Effector CD4-positive, alpha-beta T cell (primary cell): ENCODE results near the gene RANBP1.

Source experiments
- DNase-seq: peaks from one replicate; pipeline ENCODE4 v3.0.0-alpha.2; 2020

Gene RANBP1

DNA sequence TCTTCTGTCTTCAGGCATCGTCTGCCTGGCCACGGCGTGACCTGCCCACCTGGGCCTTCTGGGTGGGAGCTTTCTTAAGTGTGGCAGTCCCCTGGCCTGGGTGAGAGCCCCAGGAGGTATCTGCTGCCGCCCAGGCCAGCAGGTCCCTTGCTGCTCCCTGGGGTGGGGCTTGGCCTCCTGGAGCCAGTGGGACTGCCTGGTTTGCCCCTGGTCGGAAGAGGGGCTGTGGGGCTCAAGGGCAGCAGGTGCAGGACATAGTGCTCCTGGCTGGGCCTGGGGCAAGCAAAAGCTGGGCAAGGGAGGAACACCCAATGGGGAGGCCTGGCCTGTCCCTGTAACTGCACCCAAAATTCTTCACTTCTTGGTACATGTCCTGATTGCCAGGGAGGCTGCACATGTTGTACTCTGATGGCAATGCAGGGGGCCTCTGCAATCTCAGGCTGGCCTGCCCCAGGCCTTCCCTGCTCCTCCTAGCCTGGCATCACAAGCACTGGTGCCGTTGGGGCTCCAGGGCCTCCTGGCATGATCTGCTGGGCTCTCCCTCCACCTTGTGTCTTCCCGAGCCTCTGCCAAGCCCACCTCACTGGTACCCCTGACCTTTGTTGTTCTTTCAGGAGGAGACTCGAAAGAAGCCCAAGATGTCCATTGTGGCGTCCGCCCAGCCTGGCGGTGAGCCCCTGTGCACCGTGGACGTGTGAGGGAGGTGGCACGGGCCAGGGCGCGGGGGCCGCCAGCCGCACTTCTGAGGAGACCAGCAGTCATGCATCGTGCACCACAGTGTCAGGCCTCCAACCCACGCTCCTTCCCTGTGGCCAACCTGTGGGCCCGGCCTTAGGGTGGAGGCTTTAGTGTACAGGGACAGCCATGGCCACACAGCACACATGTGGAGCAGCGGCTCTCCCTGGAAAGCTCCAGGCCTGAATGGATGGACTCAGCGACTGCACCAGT, 6.2 kb upstream of the RANBP1 start:
- no peak for DNase-seq

DNA sequence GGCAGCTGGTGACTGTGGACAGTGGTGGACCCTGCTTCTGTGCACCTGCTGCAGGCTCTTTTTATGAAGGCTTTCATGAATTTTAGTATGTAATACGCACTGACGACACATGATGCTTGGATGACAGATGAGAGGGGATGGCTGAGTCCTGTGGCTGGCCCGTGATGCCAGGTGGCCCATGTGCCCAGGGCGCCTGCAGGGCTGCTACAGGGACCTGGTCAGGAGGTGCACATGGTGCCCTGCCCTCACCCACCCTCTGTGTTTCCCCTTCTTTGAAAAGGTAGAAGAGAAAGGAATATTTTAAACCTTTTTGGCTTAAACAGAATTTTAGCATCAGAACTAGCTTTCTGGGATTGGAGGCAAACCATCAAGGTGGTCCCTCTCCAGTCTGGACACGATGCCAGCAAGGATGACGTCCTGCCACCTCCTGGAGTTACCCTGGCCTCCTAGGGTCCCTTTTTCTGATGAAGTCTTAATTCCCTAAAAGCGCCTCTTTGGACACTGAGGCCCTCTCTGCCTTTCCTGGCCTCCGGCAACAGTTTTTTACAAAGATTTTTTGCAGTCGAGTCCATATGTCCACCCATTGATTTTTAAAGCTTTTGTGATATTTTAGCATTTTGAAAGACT, 5.4 kb upstream of the RANBP1 start:
- DNase-seq, result no peak

GRCh38 chr22:20111045-20111688, 4.7 kb upstream of the RANBP1 start:
- no peak for DNase-seq

DNA sequence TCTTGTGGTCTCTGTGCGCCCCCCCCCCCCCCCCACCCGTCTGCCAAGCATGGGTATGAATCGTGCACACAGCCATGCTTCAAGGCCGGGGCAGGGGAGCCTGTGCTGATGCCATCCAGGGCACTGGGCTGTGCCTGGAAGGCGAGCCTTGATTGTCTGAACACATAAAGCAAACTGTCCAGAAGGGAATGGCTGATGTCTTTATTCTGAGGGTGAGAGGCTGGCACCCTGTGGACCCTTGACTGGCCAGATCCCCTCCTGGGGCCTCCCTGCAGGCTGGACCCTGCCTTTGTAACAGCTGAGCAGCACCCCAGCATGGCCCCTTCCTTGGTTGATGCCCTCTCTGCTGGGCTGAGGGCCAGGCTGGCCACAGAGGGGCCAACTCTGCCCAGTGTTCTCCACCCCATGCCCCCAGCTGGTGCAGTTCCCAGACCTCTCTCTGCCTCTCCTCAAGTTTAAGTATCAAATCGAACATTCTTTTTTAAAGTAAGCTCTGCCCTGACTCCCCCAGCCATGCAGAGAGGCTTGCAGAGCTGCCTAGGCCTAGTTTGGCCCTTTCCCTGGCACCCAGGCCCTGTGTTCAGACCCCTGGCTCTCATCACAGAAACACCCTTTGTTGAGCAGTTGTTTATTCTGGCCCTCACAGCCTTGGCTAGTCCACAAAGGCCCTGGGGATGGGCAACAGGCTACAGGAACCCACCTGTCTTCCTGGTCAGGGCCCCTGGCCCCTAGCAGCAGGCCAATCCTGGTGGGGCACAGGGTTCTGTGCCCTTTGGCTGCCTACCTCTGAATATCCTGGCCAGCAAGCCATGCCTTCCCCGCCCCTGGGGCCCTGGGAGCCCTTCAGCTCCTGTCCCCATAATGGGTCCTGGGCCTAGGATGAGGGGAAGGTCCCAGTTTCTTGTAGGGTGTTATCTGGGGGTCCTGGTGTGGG, 3.9 kb upstream of the RANBP1 start:
- no peak for DNase-seq

DNA sequence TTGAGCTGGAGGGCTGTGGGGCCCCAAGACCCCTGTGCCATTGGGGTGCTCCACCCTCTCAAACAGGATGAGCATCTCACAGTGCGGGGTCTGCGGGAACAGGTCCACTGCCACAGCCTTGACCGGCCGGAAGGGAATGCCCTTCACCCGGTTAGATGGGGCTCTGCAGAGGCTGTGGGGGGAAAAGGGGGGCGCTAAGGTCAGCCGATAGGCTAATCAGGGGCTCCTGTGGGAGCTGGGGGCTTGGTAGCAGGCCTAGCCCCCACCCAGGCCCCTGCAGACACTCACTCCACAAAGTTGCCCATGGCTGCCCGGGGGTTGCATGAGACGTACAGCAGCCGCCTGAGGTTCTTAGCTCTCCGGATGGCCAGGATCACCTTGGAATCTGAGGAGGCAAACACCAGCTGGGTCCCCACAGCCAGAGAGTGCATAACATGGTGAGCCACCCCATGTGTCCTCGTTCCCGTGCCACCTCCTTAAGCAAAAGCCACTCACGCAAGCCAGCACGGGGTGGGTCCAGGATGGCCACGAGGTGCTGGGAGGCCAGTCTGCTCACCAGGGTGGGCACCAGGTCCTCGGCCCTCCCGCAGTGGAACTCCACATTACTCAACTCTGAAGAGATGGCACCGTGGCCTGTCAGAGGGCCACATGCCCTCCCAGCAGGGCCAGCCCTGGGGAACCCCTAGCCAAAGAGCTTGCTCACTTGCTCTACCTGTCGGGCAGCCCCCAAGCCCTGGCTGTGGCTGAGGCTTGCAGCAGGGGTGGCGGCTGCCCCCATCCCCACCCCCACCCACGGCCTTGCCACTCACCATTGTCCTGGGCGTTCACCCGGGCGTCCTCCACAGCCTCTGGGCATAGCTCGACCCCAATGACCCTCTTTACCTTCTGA, 3.0 kb upstream of the RANBP1 start:
- no peak for DNase-seq

DNA sequence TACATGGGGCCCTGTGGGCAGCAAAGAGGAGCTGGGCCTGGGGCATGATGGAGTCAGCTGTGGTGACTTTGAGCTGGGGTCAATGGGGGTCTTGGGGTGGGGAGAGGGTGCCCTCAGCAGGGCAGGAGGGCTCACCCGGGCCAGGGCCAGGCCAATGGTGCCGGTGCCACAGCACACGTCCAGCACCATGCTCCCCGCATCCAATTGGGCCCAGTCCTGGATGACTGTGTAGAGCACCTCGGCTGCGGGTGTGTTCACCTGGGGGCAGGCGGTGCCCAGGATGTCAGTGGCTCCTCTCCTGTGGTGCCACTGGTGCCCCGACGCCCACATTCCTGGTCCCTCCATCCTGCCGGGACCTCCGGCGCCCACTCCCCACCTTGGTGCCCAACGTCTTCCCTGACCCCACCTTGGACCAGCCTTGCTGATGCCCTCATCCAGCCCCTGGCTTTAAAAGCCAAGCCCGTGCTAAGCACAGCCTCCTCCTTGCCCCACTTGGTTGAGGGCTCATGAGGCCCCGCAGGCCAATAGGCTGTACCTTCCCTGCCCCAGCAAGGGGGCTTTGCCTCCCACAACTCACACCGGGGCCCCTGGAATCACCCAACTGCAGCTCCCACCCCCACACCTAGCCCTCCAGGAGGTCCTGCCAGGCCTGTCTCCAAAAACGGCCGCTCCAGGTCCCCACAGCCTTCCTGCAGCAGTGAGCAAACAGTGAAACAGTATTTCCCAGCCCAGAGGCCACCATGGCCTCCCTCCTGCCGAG, 2.2 kb upstream of the RANBP1 start:
- DNase-seq, result no peak

DNA sequence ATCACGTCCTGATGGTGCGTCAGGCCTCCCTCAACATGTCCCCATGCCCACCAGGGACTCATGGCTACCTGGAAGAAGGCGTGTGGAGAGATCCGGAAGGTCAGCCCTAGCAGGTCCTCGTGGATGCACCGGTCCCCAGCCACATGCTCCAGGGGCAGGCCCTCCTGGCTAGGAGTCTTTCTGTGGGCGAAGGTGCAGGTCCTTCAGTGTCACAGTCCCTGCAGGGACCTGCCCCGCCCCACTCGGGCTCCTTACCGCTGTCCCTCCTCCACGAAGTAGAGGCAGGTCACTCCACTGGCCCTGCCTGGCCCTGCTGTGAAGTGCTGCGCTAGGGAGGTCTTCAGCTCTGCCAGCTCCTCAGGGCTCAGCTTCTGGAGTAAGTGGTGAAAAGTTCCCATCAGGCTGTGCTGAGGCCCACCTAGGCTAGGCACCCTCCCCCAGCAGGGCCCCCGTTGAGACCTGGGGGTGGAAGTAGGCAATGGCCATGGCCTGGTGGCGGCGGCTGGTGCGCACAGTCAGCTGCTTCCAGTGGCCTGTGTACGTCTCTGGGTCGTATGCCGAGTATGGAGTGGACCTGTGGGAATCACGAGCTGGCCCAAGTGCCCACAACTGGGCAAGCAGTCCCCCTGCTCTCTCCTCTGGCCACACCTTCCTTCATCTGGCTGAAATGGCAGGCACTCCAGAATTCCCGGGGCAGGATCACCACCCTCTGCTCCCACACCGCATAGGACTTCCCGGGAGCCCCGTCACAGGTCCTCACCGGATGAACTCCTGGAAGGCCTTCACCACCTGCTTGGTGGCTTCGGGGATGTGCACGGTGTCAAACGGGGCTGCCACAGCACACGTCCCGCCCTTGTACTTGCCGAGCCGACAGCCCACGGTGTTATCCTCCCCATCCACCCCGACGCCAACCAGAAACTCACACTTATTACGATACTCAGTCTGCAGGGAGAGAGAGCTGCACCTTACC, 1.1 kb upstream of the RANBP1 start:
- DNase-seq, result no peak

DNA sequence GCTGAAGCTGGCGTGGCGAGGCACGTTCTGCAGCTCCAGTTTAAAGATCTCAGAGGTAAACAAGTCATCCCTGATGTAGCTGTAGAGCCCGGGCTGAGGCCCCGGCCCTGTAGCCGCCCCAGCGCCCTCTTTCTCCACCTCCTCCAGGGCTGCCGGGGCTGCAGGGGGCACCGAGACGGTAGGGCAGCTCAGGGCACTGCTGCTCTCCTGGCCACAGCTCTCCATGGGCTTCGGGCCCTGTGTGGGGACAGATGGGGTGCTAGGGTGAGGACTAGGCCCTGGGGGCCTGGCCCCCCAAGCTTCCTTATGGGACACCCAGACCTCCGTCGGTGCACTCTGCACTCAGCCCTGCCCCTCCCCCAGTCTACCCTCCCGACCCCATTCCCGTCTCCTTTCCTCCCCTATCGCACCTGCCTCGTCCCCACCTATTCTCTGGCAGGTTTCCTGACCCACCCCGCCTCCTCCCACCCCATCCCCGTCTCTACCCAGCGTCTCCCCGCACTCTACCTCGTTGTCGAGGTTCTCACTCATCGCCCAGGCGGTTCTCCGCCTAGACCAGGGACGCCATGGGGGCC, 559 bp downstream of the RANBP1 start:
- DNase-seq, result no peak

DNA sequence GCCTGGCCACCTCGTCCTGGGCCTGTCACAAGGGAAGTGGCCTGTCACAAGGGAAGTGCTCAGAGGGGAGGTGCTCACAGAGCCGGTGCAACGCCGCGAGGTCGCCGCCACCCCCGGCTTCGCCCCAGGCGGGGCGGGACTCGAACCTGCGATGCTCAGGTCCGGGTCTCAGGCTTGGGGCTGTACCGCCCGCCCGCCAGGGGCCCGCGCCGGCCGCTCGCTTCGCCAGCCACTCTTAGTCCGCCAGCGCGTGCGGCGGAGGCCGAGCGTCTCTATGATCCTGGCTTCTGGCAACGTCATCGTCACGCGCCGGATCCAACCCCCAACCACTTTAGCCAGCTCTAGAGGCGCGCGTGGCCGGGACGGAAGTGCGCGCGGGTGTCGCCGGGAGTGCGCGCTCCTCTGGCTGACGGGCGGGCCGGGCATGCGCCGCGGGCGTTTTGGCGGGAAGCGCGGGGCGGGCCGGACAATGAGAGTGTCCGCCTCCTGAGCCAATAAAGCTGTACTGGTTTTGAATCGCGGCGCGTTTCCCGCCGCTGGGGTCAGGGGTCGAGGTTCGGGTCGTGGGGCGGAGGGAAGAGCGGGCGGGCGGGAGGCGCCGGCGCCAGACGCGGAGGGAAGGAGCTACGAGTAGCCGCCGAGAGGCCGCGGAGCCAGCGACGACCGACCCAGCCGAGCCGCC, 1.2 kb downstream of the RANBP1 start, which contains the start of gene TRMT2A:
TSS of gene TRMT2A (minus strand) at position 276 of the 682 bp plus-strand sequence. CDS start 320 bp downstream, outside the sequence.
- peak; percentile 96 for DNase-seq

- no peak for DNase-seq
These were observed 1.9 kb downstream of the RANBP1 start for GRCh38 chr22:20117633-20118299.

- DNase-seq, result no peak
These were observed 2.6 kb downstream of the RANBP1 start for GRCh38 chr22:20118300-20119020.

GRCh38 chr22:20121856-20122415, 6.0 kb downstream of the RANBP1 start:
- no peak for DNase-seq

- DNase-seq, result no peak
These were observed 7.6 kb downstream of the RANBP1 start for GRCh38 chr22:20123366-20124082.

GRCh38 chr22:20124083-20124787, 8.3 kb downstream of the RANBP1 start:
- no peak for DNase-seq
